ENCODE measurements around the gene CASP7.

Gene CASP7

DNA sequence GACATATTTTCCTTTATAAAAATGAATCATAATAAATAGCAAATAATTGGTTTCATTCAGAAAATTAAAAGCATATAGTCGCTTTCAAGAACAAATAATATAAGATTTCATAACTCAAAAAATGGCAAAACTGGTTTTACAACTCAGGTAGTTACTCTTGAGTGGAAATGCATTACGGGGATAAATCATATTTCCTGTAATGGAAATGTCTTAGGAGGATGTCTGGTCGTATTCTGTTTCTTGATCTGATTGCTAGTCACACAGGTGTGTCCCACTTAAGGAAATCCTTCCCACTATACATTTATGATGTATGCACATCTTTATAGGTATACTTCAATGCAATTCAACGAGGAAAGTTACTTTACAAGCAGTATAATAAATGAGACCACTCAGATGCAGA, 36.5 kb upstream of the CASP7 start:
- no peak for DNase-seq
- Histone ChIP-seq H2BK120ac (ENCODE audit: low read depth, low read length) (no peak overlapping the region), H3K79me2 (ENCODE audit: control insufficient read depth, insufficient read depth, low read length) (no peaks in the 10 kb centered on the region), H3K27me3 (ENCODE audit: insufficient read depth, low read length, poor library complexity) (no peaks in the 10 kb centered on the region), H3K4me3 (ENCODE audit: low read length) (no peak overlapping the region), H3K4ac (ENCODE audit: low read depth, low read length) (no peak overlapping the region), H3K79me1 (ENCODE audit: low read length) (no peaks in the 10 kb centered on the region), H4K8ac (ENCODE audit: low read depth, low read length) (no peak overlapping the region), H4K5ac (ENCODE audit: low read length) (no peak overlapping the region), H3K36me3 (ENCODE audit: control insufficient read depth, insufficient read depth, low read length) (no peaks in the 10 kb centered on the region), H3K56ac (ENCODE audit: low read length) (no peak overlapping the region), H3K9ac (ENCODE audit: low read length) (no peak overlapping the region), H3K4me2 (ENCODE audit: low read length) (no peak overlapping the region), H3K23ac (ENCODE audit: low read length) (no peak overlapping the region), H3K4me1 (ENCODE audit: control insufficient read depth, low read depth, low read length) (no peaks in the 10 kb centered on the region), H2BK5ac (ENCODE audit: low read length) (no peak overlapping the region), H3K27ac (ENCODE audit: low read depth, low read length) (no peak overlapping the region), H2BK15ac (replicated peaks; ENCODE audit: low read depth) (no peak overlapping the region), H3K18ac (ENCODE audit: low read length) (no peak overlapping the region), H2AK5ac (ENCODE audit: low read length) (no peak overlapping the region)
- WGBS (ENCODE audit: extremely low coverage, insufficient coverage, low lambda C conversion rate): no CpG with 5 or more reads among the region's 4 CpGs

DNA sequence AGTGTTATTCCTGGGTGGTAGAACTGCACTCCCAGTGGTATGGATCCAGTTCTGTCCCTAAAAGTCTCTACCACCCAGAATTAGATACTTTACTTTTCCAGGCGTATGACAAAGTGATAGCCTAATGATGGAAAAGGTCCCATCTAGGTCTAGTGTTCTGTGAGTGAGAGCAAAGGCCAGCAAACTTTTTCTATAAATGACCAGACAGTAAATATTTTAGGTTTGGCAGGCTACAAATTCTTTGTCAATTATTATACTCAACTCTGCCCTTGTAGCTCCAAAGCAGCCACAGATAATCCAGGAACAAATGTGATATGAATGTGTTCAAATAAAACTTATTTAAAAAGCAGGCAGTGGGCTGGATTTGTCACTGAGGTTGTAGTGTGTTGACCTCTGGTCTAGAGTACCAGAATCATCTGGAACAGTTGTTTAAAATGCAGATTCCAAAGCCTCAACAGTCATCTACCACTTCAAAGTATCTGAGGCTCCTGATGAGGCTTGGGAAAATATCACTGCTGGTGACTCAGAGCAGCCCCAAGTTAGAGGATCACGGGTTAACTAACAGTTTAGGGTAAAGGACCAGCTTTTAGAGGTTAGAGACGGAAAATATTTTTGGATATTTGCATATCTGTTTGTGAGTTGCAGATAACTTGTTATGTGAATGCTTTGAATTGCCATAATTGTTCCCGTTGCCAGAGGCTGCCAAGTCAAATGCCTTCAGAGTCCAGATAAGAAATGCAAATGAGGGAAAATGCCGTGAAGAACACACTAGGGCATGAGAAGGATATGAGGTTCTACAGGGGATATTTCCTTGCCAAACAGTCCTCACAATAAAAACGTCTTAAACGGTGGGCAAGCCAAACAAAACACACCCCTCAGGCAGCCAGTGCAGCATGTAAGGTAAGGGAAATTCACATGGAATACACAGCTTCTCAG, 35.3 kb upstream of the CASP7 start:
- no peak overlapping the region for H4K5ac ChIP-seq (ENCODE audit: low read length)
- no peak overlapping the region for H3K23ac ChIP-seq (ENCODE audit: low read length)
- no CpG with 5 or more reads among the region's 7 CpGs for WGBS (ENCODE audit: extremely low coverage, insufficient coverage, low lambda C conversion rate)
- no peak overlapping the region for H2BK120ac ChIP-seq (ENCODE audit: low read depth, low read length)
- no peak overlapping the region for H3K27ac ChIP-seq (ENCODE audit: low read depth, low read length)
- H4K8ac ChIP-seq (ENCODE audit: low read depth, low read length): no peak overlapping the region
- no peak overlapping the region for H3K4me2 ChIP-seq (ENCODE audit: low read length)
- H3K4me3 ChIP-seq (ENCODE audit: low read length): no peak overlapping the region
- H3K27me3 ChIP-seq (ENCODE audit: insufficient read depth, low read length, poor library complexity): no peaks in the 10 kb centered on the region
- H2AK5ac ChIP-seq (ENCODE audit: low read length): no peak overlapping the region
- H3K79me2 ChIP-seq (ENCODE audit: control insufficient read depth, insufficient read depth, low read length): no peaks in the 10 kb centered on the region
- no peak overlapping the region for H3K18ac ChIP-seq (ENCODE audit: low read length)
- H3K9ac ChIP-seq (ENCODE audit: low read length): no peak overlapping the region
- H2BK5ac ChIP-seq (ENCODE audit: low read length): no peak overlapping the region
- H3K79me1 ChIP-seq (ENCODE audit: low read length): no peaks in the 10 kb centered on the region
- H3K4me1 ChIP-seq (ENCODE audit: control insufficient read depth, low read depth, low read length): no peaks in the 10 kb centered on the region
- H3K36me3 ChIP-seq (ENCODE audit: control insufficient read depth, insufficient read depth, low read length): no peaks in the 10 kb centered on the region
- DNase-seq: peak; percentile 50
- H3K56ac ChIP-seq (ENCODE audit: low read length): no peak overlapping the region
- no peak overlapping the region for H3K4ac ChIP-seq (ENCODE audit: low read depth, low read length)
- H2BK15ac ChIP-seq (replicated peaks; ENCODE audit: low read depth): no peak overlapping the region

DNA sequence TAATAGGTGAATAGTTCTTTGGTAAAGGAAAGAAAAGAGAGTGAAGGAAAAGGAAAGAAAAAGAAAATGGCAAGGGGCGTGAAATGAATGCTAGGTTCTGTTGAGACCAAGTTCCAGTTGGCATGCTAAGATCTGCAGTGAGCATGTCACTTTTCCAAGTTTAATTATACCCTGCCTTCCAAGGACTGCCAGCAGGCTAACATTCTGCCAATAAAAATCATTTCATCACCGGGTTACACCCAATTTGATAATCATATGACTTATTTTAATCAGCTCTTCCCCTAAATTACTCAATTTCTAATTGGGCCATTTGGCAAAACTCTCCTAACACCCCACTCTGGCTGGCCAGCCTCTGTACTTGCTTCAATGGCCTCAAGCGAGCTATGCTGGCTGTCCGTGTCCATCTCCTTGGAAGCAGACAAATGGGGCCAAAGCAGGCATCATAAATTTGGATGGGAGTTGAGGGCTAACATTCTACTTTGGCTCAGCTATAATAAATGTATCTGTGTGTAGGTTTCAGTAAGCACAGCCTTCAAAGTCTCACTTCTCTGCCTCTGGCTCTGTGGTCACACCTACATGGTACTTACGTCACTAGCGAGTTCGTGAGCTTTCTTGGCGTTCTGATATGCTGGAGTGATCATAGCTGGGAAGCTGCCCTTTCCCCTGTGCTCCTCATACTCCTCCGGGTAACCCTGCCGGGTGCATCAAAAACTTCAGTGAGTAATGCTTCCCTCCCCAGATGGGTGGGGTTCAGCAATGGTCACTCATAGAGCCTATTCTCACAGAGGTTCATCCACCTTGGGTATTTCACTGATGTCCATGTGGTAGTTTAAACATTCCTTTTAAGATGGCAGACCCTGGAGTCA, 33.1 kb upstream of the CASP7 start:
- no peak overlapping the region for H2BK15ac ChIP-seq (replicated peaks; ENCODE audit: low read depth)
- no peaks in the 10 kb centered on the region for H3K36me3 ChIP-seq (ENCODE audit: control insufficient read depth, insufficient read depth, low read length)
- no peaks in the 10 kb centered on the region for H3K27me3 ChIP-seq (ENCODE audit: insufficient read depth, low read length, poor library complexity)
- H3K4me3 ChIP-seq (ENCODE audit: low read length): no peak overlapping the region
- DNase-seq: no peak
- no peak overlapping the region for H4K8ac ChIP-seq (ENCODE audit: low read depth, low read length)
- no peak overlapping the region for H3K9ac ChIP-seq (ENCODE audit: low read length)
- H3K79me2 ChIP-seq (ENCODE audit: control insufficient read depth, insufficient read depth, low read length): no peaks in the 10 kb centered on the region
- no peak overlapping the region for H3K56ac ChIP-seq (ENCODE audit: low read length)
- H3K4me2 ChIP-seq (ENCODE audit: low read length): no peak overlapping the region
- H3K4ac ChIP-seq (ENCODE audit: low read depth, low read length): no peak overlapping the region
- H4K5ac ChIP-seq (ENCODE audit: low read length): no peak overlapping the region
- no CpG with 5 or more reads among the region's 10 CpGs for WGBS (ENCODE audit: extremely low coverage, insufficient coverage, low lambda C conversion rate)
- no peak overlapping the region for H3K23ac ChIP-seq (ENCODE audit: low read length)
- no peak overlapping the region for H2AK5ac ChIP-seq (ENCODE audit: low read length)
- H2BK5ac ChIP-seq (ENCODE audit: low read length): no peak overlapping the region
- no peak overlapping the region for H3K18ac ChIP-seq (ENCODE audit: low read length)
- H3K79me1 ChIP-seq (ENCODE audit: low read length): no peaks in the 10 kb centered on the region
- H2BK120ac ChIP-seq (ENCODE audit: low read depth, low read length): no peak overlapping the region
- no peaks in the 10 kb centered on the region for H3K4me1 ChIP-seq (ENCODE audit: control insufficient read depth, low read depth, low read length)
- H3K27ac ChIP-seq (ENCODE audit: low read depth, low read length): no peak overlapping the region

DNA sequence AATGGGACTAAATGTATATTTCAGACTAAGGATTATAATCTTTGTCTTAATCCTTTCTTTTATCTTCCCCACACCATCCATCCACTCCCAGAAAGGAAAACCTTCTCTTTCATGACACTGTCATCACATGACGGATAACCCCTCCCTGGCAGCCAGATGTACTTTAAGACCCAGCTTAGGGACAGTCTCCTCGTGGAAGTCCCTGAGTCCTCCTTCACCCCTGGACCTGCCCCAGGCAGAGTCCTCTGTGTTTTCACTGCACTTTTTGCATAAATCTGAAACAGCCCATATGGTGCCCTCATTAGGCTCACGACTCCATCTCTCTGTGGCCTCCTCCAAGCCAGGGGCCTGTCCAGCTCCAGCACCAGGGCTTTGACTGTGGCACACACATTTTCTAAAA, 31.9 kb upstream of the CASP7 start:
- H3K79me1 ChIP-seq (ENCODE audit: low read length): no peaks in the 10 kb centered on the region
- H3K18ac ChIP-seq (ENCODE audit: low read length): no peak overlapping the region
- H2BK15ac ChIP-seq (replicated peaks; ENCODE audit: low read depth): no peak overlapping the region
- H2AK5ac ChIP-seq (ENCODE audit: low read length): no peak overlapping the region
- peak overlapping the region; percentile 26 for H3K27ac ChIP-seq (ENCODE audit: low read depth, low read length)
- H3K4me1 ChIP-seq (ENCODE audit: control insufficient read depth, low read depth, low read length): no peaks in the 10 kb centered on the region
- no peak overlapping the region for H4K5ac ChIP-seq (ENCODE audit: low read length)
- no peak overlapping the region for H3K4me3 ChIP-seq (ENCODE audit: low read length)
- H2BK120ac ChIP-seq (ENCODE audit: low read depth, low read length): no peak overlapping the region
- no peaks in the 10 kb centered on the region for H3K36me3 ChIP-seq (ENCODE audit: control insufficient read depth, insufficient read depth, low read length)
- no peaks in the 10 kb centered on the region for H3K79me2 ChIP-seq (ENCODE audit: control insufficient read depth, insufficient read depth, low read length)
- H4K8ac ChIP-seq (ENCODE audit: low read depth, low read length): no peak overlapping the region
- H3K23ac ChIP-seq (ENCODE audit: low read length): no peak overlapping the region
- H2BK5ac ChIP-seq (ENCODE audit: low read length): no peak overlapping the region
- H3K9ac ChIP-seq (ENCODE audit: low read length): no peak overlapping the region
- no peak for DNase-seq
- no peaks in the 10 kb centered on the region for H3K27me3 ChIP-seq (ENCODE audit: insufficient read depth, low read length, poor library complexity)
- no peak overlapping the region for H3K56ac ChIP-seq (ENCODE audit: low read length)
- no CpG with 5 or more reads among the region's 3 CpGs for WGBS (ENCODE audit: extremely low coverage, insufficient coverage, low lambda C conversion rate)
- H3K4me2 ChIP-seq (ENCODE audit: low read length): no peak overlapping the region
- H3K4ac ChIP-seq (ENCODE audit: low read depth, low read length): no peak overlapping the region

DNA sequence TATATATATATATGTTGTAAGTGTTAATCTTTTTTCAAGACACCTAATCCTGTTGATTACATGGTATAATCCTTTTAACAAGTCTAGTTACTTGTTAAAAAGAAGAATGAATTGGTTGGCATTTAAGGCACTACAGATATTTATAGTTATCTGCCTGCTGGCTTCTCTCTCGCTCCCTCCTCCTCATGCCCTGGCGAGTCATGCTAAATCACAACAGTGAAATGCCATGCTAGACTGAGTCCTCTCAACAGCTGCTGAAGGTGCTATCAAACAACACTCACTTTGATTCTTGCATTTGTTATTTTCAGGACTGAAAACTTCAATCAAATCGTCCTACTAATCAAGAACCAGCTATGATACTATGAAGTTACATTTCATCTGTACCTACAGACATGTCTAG, 31.2 kb upstream of the CASP7 start:
- H3K18ac ChIP-seq (ENCODE audit: low read length): no peak overlapping the region
- H3K4me2 ChIP-seq (ENCODE audit: low read length): no peak overlapping the region
- no peaks in the 10 kb centered on the region for H3K36me3 ChIP-seq (ENCODE audit: control insufficient read depth, insufficient read depth, low read length)
- H3K27me3 ChIP-seq (ENCODE audit: insufficient read depth, low read length, poor library complexity): no peaks in the 10 kb centered on the region
- H4K8ac ChIP-seq (ENCODE audit: low read depth, low read length): no peak overlapping the region
- no peak overlapping the region for H4K5ac ChIP-seq (ENCODE audit: low read length)
- no peak overlapping the region for H2BK5ac ChIP-seq (ENCODE audit: low read length)
- H3K4me1 ChIP-seq (ENCODE audit: control insufficient read depth, low read depth, low read length): no peaks in the 10 kb centered on the region
- peak; percentile 21 for DNase-seq
- no peak overlapping the region for H2BK15ac ChIP-seq (replicated peaks; ENCODE audit: low read depth)
- no peak overlapping the region for H3K56ac ChIP-seq (ENCODE audit: low read length)
- H3K4me3 ChIP-seq (ENCODE audit: low read length): no peak overlapping the region
- H3K79me1 ChIP-seq (ENCODE audit: low read length): no peaks in the 10 kb centered on the region
- no peak overlapping the region for H3K4ac ChIP-seq (ENCODE audit: low read depth, low read length)
- no peak overlapping the region for H3K9ac ChIP-seq (ENCODE audit: low read length)
- WGBS (ENCODE audit: extremely low coverage, insufficient coverage, low lambda C conversion rate): no CpG with 5 or more reads among the region's 3 CpGs
- H2AK5ac ChIP-seq (ENCODE audit: low read length): no peak overlapping the region
- H3K23ac ChIP-seq (ENCODE audit: low read length): no peak overlapping the region
- H2BK120ac ChIP-seq (ENCODE audit: low read depth, low read length): no peak overlapping the region
- H3K79me2 ChIP-seq (ENCODE audit: control insufficient read depth, insufficient read depth, low read length): no peaks in the 10 kb centered on the region
- no peak overlapping the region for H3K27ac ChIP-seq (ENCODE audit: low read depth, low read length)
